Dermis lymphatic vessel endothelial cell (primary cell): ENCODE measurements around the gene ERLIN1. TPM values are rescaled to one million over a fixed set of nuclear protein-coding genes. Genes with fewer than 3 reads are reported as not detected.

Source experiments
- total RNA-seq: library from RNA; depleted of rRNA; stranded (reverse); fragments of >200 nt; gene quantifications from 2 replicates; pipeline ENCODE4 v1.2.1, GENCODE V29; 2014

ERLIN1 gene
- 28.9 and 32.7 TPM in 2 replicates for total RNA-seq

DNA sequence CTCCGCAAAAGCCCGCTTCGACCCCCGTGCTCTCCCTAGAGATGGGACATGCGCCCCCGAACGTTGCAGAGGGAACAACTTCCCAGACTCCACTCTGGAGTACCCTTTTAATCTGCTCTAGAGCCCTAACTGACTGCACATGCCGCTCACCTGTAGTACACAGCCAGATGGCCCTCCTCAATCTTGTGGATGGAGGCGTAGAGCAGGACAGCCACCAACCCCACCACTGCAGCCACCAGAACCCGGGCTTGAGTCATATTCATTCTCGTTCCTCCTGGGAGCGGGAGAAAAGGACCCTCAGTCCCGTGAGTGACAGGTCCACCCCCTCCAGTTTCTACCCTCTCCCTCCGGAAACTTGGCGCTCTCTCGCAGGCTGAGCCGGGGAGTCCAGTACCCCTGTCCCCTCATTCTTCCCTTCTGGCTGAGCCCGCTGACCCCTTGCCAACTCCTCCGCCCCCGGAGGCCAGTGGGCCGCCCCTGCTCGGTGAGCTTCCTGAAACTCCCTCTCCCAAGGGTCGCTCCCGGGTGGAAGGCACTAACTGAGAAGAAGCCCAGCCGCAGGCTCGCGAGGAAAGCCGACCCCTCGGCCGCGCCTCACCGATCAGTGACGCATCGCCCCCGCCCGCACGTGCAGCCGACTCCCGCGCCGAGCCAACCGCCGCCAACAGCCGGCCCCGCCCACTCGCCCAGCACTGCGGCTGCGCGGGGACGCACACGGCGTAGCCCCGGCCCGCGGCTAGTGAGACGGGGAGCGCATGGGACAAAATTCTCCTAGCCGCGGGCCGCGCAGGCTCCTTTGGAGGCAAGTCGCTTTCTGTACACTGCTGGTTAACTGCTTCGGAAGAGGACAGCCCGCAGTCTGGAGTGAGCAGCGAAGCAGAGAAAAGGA lies at the start of gene ERLIN1:
ERLIN1 (minus strand) TSS at position 666 of the 889 bp plus-strand sequence; CDS start at position 263, 403 bp downstream.

Other genes starting within 250 kb of the ERLIN1 start
- 25.2 and 43.0 TPM in 2 replicates for gene DNMBP, start 176.1 kb downstream of the ERLIN1 start, total RNA-seq
- not detected in 2 replicates for gene CPN1, start 104.2 kb downstream of the ERLIN1 start, total RNA-seq
- 22.5 and 23.4 TPM in 2 replicates for gene CHUK, start 43.6 kb upstream of the ERLIN1 start, total RNA-seq
- 19.4 and 28.9 TPM in 2 replicates for gene CWF19L1, start 81.6 kb upstream of the ERLIN1 start, total RNA-seq
- 35.5 and 39.3 TPM in 2 replicates for gene BLOC1S2, start 100.7 kb upstream of the ERLIN1 start, total RNA-seq
- not detected in 2 replicates for gene PKD2L1, start 144.2 kb upstream of the ERLIN1 start, total RNA-seq
- gene SCD, start 161.2 kb upstream of the ERLIN1 start, total RNA-seq, result 24.5 and 42.6 TPM in 2 replicates